ENCODE measurements around the gene WDR1.

Gene WDR1

GRCh38 chr4:10162341-10163000 is 45.9 kb upstream of the WDR1 start:
- TF ChIP-seq CTCF (IDR thresholded peaks at IDR 0.05; ENCODE audit: insufficient read depth, low read length, poor library complexity, severe bottlenecking): no peak
- TF ChIP-seq EZH2phosphoT487 (conservative IDR thresholded peaks at IDR 0.05; ENCODE audit: low read length): no peak

GRCh38 chr4:10161840-10162239 is 45.2 kb upstream of the WDR1 start:
- H3K79me2 ChIP-seq (ENCODE audit: insufficient read depth, low read length): no peaks in the 10 kb centered on the region
- H3K4me3 ChIP-seq (ENCODE audit: insufficient read depth, low read length, poor library complexity, severe bottlenecking): no peak overlapping the region
- no peak overlapping the region for H3K27ac ChIP-seq (ENCODE audit: low read depth, low read length)
- no peak for TF ChIP-seq EZH2phosphoT487 (conservative IDR thresholded peaks at IDR 0.05; ENCODE audit: low read length)
- TF ChIP-seq CTCF (IDR thresholded peaks at IDR 0.05; ENCODE audit: insufficient read depth, low read length, poor library complexity, severe bottlenecking): no peak
- H3K9me2 ChIP-seq (replicated peaks; ENCODE audit: insufficient read depth, low read length): no peaks in the 10 kb centered on the region
- H2AFZ ChIP-seq (ENCODE audit: low read depth, low read length, severe bottlenecking): no peak overlapping the region
- no peak overlapping the region for H3K4me2 ChIP-seq (ENCODE audit: low read depth, low read length, poor library complexity, severe bottlenecking)
- no peaks in the 10 kb centered on the region for H3F3A ChIP-seq (ENCODE audit: insufficient read depth)
- no peaks in the 10 kb centered on the region for H3K27me3 ChIP-seq (ENCODE audit: low read length)
- no peaks in the 10 kb centered on the region for H3K9me3 ChIP-seq (ENCODE audit: insufficient read depth, low read length)
- H3K36me3 ChIP-seq (ENCODE audit: low read length): no peaks in the 10 kb centered on the region
- H4K20me1 ChIP-seq (ENCODE audit: low read depth, low read length): no peaks in the 10 kb centered on the region
- no peak overlapping the region for H3K9ac ChIP-seq (ENCODE audit: low read length)

More at GRCh38 chr4:10162341-10163000, 45.9 kb upstream of the WDR1 start:
- H3K4me3 ChIP-seq (ENCODE audit: insufficient read depth, low read length, poor library complexity, severe bottlenecking): no peak overlapping the region
- H2AFZ ChIP-seq (ENCODE audit: low read depth, low read length, severe bottlenecking): no peak overlapping the region
- no peak overlapping the region for H3K27ac ChIP-seq (ENCODE audit: low read depth, low read length)
- H3K79me2 ChIP-seq (ENCODE audit: insufficient read depth, low read length): no peaks in the 10 kb centered on the region
- H3F3A ChIP-seq (ENCODE audit: insufficient read depth): no peaks in the 10 kb centered on the region
- H3K4me2 ChIP-seq (ENCODE audit: low read depth, low read length, poor library complexity, severe bottlenecking): no peak overlapping the region
- no peaks in the 10 kb centered on the region for H4K20me1 ChIP-seq (ENCODE audit: low read depth, low read length)
- no peaks in the 10 kb centered on the region for H3K27me3 ChIP-seq (ENCODE audit: low read length)
- no peak overlapping the region for H3K9ac ChIP-seq (ENCODE audit: low read length)
- no peaks in the 10 kb centered on the region for H3K9me3 ChIP-seq (ENCODE audit: insufficient read depth, low read length)
- no peaks in the 10 kb centered on the region for H3K36me3 ChIP-seq (ENCODE audit: low read length)
- no peaks in the 10 kb centered on the region for H3K9me2 ChIP-seq (replicated peaks; ENCODE audit: insufficient read depth, low read length)

- Histone ChIP-seq H3K9me3 (ENCODE audit: insufficient read depth, low read length) (no peaks in the 10 kb centered on the region), H3F3A (ENCODE audit: insufficient read depth) (no peaks in the 10 kb centered on the region), H3K9ac (ENCODE audit: low read length) (no peak overlapping the region), H3K4me2 (ENCODE audit: low read depth, low read length, poor library complexity, severe bottlenecking) (no peak overlapping the region), H3K27me3 (ENCODE audit: low read length) (no peaks in the 10 kb centered on the region), H3K79me2 (ENCODE audit: insufficient read depth, low read length) (no peaks in the 10 kb centered on the region), H3K36me3 (ENCODE audit: low read length) (no peaks in the 10 kb centered on the region), H3K9me2 (replicated peaks; ENCODE audit: insufficient read depth, low read length) (no peaks in the 10 kb centered on the region), H4K20me1 (ENCODE audit: low read depth, low read length) (no peaks in the 10 kb centered on the region), H3K27ac (ENCODE audit: low read depth, low read length) (no peak overlapping the region), H2AFZ (ENCODE audit: low read depth, low read length, severe bottlenecking) (no peak overlapping the region), H3K4me3 (ENCODE audit: insufficient read depth, low read length, poor library complexity, severe bottlenecking) (no peak overlapping the region)
- TF ChIP-seq CTCF (IDR thresholded peaks at IDR 0.05; ENCODE audit: insufficient read depth, low read length, poor library complexity, severe bottlenecking) (no peak), EZH2phosphoT487 (conservative IDR thresholded peaks at IDR 0.05; ENCODE audit: low read length) (no peak)
Observed at GRCh38 chr4:10161146-10161545, 44.5 kb upstream of the WDR1 start.

All from SU-DHL-6 (cell line).